SJSA1 (cell line): ENCODE measurements around the gene OGG1. TPM values are rescaled to one million over a fixed set of nuclear protein-coding genes. Genes with fewer than 3 reads are reported as not detected.

Source experiments
- DNase-seq, 2 experiments: peaks; one replicate each; pipeline ENCODE4 v3.0.0-alpha.2; 2015 to 2020; ENCODE audit warnings: low spot score in 2 of 2, low read depth in 1 of 2
- H3K27ac ChIP-seq: fragments of 250-450 bp; sonication (Bioruptor Pico); 2 replicates; pipeline ENCODE4 v1.5.1; 2020; ENCODE audit warnings: mild to moderate bottlenecking, moderate library complexity
- H3K27me3 ChIP-seq: fragments of 250-450 bp; sonication (Bioruptor Pico); replicated peaks from 2 replicates; pipeline ENCODE4 v1.5.1; 2020; ENCODE audit warnings: mild to moderate bottlenecking, moderate library complexity
- H3K36me3 ChIP-seq: fragments of 250-450 bp; sonication (Bioruptor Pico); 2 replicates; pipeline ENCODE4 v1.5.1; 2020; ENCODE audit warnings: mild to moderate bottlenecking
- H3K4me1 ChIP-seq: fragments of 250-450 bp; sonication (Bioruptor Pico); replicated peaks from 2 replicates; pipeline ENCODE4 v1.6.1; 2021; ENCODE audit warnings: mild to moderate bottlenecking
- H3K4me3 ChIP-seq: fragments of 250-450 bp; sonication (Bioruptor Pico); 2 replicates; pipeline ENCODE4 v1.5.1; 2020; ENCODE audit warnings: mild to moderate bottlenecking
- H3K9me3 ChIP-seq: fragments of 250-450 bp; sonication (Bioruptor Pico); replicated peaks from 2 replicates; pipeline ENCODE4 v1.5.1; 2020; ENCODE audit warnings: mild to moderate bottlenecking
- total RNA-seq: library from RNA; depleted of rRNA; stranded (reverse); fragments of >200 nt; shearing (Covaris generic); gene quantifications from 2 replicates; pipeline ENCODE4 v1.2.3, GENCODE V29; 2014

OGG1 gene
- total RNA-seq, 1 experiment from 2014 or later, result 18.8 TPM

DNA sequence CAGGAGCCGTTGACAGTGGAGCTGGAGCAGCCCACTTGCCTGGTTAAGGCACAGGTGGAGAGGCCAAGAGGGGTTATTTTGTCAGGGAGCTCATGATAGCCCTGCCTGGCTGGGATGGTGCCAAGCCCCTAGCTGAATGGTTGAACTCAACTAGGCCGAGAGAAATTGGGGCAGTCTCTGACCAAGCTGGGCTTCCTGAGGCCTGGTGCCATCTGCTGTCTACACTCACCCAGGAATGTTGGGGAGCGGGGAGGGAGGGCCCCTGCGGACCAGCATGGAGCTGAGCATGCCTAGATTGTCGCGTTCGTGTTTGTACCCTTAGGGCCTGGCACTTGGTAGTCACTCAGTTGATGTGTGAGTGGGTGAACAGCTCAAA is 17.0 kb upstream of the OGG1 start:
- H3K27me3 ChIP-seq, result no peaks in the 10 kb centered on the region
- peak overlapping the region; percentile 95 for H3K4me3 ChIP-seq
- H3K27ac ChIP-seq, result no peak overlapping the region
- peaks cover 56% of the 10 kb centered on the region for H3K36me3 ChIP-seq
- H3K4me1 ChIP-seq, result peaks cover 14% of the 10 kb centered on the region
- DNase-seq, result no peak
- 0 out of 2 replicates have a peak, but pooled peaks cover 3% of the 10 kb centered on the region for H3K9me3 ChIP-seq

DNA sequence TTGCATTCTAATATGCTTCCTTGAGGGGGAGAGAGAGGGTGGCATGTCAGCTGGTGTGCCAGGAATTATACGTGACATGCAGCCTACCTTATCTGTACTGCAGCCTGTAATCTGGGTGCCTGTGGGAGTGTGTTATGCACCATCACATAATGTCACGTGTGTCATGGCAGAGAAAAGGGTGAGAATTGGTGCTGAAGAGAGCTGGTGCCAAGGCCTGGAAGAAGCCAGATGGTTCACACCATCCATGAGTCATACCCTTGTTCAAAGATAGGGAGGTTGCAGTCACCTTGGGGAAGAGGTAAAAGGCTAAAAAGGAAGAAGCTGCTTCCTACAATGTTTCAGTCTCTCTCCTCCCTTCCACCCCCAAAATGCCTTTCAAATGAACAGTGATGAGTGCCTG is 12.9 kb upstream of the OGG1 start:
- DNase-seq, result no peak
- Histone ChIP-seq H3K4me3 (no peak overlapping the region), H3K27me3 (no peaks in the 10 kb centered on the region), H3K27ac (no peak overlapping the region), H3K9me3 (no peaks in the 10 kb centered on the region), H3K36me3 (peaks cover 93% of the 10 kb centered on the region), H3K4me1 (peaks cover 7% of the 10 kb centered on the region)

DNA sequence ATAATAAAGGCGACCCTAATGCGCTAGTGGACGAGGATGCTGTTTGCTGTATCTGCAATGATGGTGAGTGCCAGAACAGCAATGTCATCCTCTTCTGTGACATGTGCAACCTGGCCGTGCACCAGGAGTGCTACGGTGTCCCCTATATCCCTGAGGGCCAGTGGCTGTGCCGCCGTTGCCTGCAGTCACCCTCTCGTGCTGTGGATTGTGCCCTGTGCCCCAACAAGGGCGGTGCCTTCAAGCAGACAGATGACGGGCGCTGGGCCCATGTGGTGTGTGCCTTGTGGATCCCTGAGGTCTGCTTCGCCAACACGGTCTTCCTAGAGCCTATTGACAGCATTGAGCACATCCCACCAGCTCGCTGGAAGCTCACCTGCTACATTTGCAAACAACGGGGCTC is 10.6 kb upstream of the OGG1 start:
- H3K9me3 ChIP-seq, result no peaks in the 10 kb centered on the region
- no peak overlapping the region for H3K4me3 ChIP-seq
- DNase-seq, result no peak
- H3K4me1 ChIP-seq, result no peaks in the 10 kb centered on the region
- no peak overlapping the region for H3K27ac ChIP-seq
- no peaks in the 10 kb centered on the region for H3K27me3 ChIP-seq
- H3K36me3 ChIP-seq, result peaks cover 97% of the 10 kb centered on the region

DNA sequence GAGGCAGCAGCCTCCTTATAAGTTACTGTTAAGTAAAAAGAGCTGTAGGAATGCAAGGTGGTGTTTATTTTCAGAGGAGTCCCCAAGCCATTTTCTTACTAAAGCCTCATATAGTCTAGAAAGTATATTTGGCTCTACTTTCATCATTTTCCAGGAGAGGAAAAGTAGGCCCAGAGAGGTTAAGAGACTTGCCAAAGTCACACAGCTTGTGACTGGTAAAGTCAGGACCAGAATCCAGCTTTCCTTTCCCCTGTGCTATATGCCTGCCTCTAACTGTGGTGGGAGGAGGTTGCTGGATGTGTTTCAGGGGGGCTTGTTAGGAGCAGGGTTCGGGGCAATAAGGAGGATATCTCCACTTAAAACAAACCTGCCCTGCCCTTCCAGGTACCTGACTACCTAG is 7.2 kb upstream of the OGG1 start:
- Histone ChIP-seq H3K27ac (no peak overlapping the region), H3K4me3 (no peak overlapping the region), H3K4me1 (no peaks in the 10 kb centered on the region; the same call in 1 of the 2 replicates), H3K27me3 (no peaks in the 10 kb centered on the region), H3K36me3 (peaks cover 100% of the 10 kb centered on the region), H3K9me3 (no peaks in the 10 kb centered on the region)
- DNase-seq, result no peak

DNA sequence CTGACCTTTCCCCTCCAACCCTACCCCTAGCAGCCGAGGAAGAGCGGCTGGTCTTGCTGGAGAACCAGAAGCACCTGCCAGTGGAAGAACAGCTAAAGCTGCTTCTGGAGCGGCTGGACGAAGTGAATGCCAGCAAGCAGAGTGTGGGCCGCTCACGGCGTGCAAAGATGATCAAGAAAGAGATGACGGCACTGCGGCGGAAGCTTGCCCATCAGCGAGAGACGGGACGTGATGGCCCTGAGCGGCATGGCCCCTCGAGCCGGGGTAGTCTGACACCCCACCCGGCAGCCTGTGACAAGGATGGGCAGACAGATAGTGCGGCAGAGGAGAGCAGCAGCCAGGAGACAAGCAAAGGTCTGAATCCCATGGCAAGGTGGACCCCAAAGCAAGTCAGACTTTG is 6.2 kb upstream of the OGG1 start:
- Histone ChIP-seq H3K36me3 (peaks cover 99% of the 10 kb centered on the region), H3K27me3 (no peaks in the 10 kb centered on the region), H3K4me3 (no peak overlapping the region), H3K27ac (no peak overlapping the region), H3K9me3 (no peaks in the 10 kb centered on the region), H3K4me1 (no peaks in the 10 kb centered on the region; the same call in none of the 2 replicates)
- DNase-seq, result no peak

DNA sequence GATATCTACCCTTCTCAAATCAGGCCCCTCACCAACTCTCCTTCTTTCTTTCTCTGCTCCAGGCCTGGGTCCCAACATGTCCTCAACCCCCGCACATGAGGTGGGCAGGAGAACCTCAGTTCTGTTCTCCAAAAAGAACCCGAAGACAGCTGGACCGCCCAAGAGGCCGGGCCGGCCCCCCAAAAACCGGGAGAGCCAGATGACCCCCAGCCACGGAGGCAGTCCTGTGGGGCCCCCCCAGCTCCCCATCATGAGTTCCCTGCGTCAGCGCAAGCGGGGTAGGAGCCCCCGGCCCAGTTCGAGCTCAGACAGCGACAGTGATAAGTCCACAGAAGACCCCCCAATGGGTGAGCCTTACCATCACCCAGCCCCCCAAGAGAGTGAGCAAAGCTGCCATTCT is 5.6 kb upstream of the OGG1 start:
- no peak for DNase-seq
- H3K4me3 ChIP-seq, result no peak overlapping the region
- H3K9me3 ChIP-seq, result no peaks in the 10 kb centered on the region
- H3K36me3 ChIP-seq, result peaks cover 99% of the 10 kb centered on the region
- no peak overlapping the region for H3K27ac ChIP-seq
- H3K4me1 ChIP-seq, result peaks cover 6% of the 10 kb centered on the region
- H3K27me3 ChIP-seq, result no peaks in the 10 kb centered on the region

DNA sequence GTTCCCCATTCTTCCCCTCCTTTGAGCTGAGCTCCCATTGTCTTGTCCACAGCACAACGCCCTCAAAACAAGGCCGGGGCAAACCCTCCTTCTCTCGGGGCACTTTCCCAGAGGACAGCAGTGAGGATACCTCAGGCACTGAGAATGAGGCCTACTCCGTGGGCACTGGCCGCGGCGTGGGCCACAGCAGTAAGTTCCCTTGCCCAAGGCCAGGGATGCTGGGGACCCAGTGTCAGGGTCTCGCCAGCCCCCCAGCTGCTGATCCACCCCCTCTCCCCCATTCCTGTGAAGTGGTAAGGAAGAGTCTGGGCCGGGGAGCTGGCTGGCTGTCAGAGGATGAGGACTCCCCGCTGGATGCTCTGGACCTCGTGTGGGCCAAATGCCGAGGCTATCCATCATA is 4.2 kb upstream of the OGG1 start:
- no peak overlapping the region for H3K27ac ChIP-seq
- no peak overlapping the region for H3K4me3 ChIP-seq
- DNase-seq, result no peak
- no peaks in the 10 kb centered on the region for H3K27me3 ChIP-seq
- peaks cover 12% of the 10 kb centered on the region for H3K4me1 ChIP-seq
- H3K36me3 ChIP-seq, result peaks cover 88% of the 10 kb centered on the region
- H3K9me3 ChIP-seq, result no peaks in the 10 kb centered on the region

DNA sequence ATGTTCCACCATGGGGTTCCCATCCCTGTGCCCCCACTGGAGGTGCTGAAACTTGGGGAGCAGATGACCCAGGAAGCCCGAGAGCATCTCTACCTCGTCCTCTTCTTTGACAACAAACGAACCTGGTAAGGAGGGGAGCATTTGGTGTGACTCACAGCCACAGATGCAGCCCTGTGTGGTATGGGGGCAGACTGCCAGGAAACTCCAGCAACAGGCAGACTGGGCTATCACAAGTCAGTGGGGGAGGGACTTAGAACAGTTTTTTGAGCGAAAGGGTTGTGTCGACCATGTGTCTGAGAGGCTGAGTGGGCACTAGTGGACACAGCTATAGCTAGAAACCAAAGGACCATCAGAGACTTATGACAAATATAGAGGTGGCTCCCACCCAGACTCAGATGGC is 3.4 kb upstream of the OGG1 start:
- Histone ChIP-seq H3K27me3 (no peaks in the 10 kb centered on the region), H3K27ac (no peak overlapping the region)
- DNase-seq, result no peak

DNA sequence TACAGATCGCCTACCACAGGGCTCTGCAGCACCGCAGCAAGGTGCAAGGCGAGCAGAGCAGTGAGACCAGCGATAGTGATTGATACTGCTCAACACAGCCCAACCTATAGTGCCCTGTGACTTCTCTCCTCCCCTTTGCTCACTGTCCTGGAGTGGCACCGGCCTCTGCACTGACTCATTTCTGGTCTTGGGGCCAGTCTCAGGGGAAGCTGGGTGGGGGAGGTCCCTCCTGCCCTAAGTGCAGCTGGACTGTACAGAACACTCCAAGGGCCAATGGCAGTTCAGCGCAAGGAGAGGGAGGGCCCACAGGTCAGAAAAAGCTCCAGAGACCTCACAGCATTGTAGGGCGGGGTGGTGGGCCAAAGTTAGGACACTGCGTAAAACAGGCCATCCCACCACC is 2.5 kb upstream of the OGG1 start:
- Histone ChIP-seq H3K27me3 (no peaks in the 10 kb centered on the region), H3K9me3 (no peaks in the 10 kb centered on the region), H3K36me3 (peaks cover 84% of the 10 kb centered on the region), H3K4me1 (peaks cover 17% of the 10 kb centered on the region), H3K27ac (no peak overlapping the region), H3K4me3 (no peak overlapping the region)
- DNase-seq, result no peak

More for the DNA sequence above, 3.4 kb upstream of the OGG1 start:
- H3K4me1 ChIP-seq, result peaks cover 17% of the 10 kb centered on the region
- H3K9me3 ChIP-seq, result no peaks in the 10 kb centered on the region
- no peak overlapping the region for H3K4me3 ChIP-seq
- H3K36me3 ChIP-seq, result peaks cover 86% of the 10 kb centered on the region

DNA sequence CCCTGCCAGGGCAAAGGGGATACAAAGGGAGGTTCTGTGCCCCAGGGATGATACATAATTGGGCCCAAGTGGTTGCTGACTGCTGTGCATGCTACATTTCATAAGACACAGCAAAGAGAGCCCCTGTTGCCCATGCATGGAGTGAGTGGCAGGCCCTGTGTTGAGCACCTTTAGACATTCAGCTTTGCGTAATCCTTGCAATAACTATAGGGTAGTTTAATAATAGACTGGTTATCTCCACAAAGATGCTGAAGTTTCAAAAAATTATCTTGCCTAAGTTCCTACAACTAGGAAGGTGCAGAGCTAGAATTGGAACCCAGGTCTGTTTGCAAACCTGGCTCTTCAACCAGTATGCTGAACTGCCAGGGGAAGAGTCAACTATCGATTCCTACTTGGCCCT is 1.7 kb upstream of the OGG1 start:
- Histone ChIP-seq H3K36me3 (peaks cover 82% of the 10 kb centered on the region), H3K27ac (no peak overlapping the region), H3K27me3 (no peaks in the 10 kb centered on the region), H3K4me3 (no peak overlapping the region), H3K9me3 (no peaks in the 10 kb centered on the region), H3K4me1 (peaks cover 17% of the 10 kb centered on the region)
- no peak for DNase-seq

DNA sequence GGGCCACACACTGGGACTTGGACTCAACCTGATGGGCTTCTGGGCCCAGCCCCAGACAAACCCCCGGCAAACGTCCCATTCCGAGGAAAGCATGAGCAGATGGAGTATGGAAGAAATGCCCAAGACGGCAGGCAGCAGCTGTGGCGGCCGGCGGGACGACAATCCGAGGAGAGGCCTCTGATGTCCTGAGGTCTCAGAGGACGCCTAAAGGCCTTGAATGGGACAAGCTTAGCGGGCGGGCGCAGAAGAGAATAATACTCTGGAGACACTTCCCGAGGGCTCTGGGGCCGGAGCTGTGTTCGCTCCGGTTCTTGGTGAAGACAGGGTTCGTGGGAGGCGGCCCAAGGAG is 482 bp upstream of the OGG1 start:
- peak overlapping the region; percentile 46 for H3K4me3 ChIP-seq
- peaks cover 17% of the 10 kb centered on the region for H3K4me1 ChIP-seq
- no peaks in the 10 kb centered on the region for H3K9me3 ChIP-seq
- peak in 1 of 2 experiments; percentile 54 for DNase-seq
- peaks cover 69% of the 10 kb centered on the region for H3K36me3 ChIP-seq
- H3K27ac ChIP-seq, result peak overlapping the region; percentile 32
- no peaks in the 10 kb centered on the region for H3K27me3 ChIP-seq

DNA sequence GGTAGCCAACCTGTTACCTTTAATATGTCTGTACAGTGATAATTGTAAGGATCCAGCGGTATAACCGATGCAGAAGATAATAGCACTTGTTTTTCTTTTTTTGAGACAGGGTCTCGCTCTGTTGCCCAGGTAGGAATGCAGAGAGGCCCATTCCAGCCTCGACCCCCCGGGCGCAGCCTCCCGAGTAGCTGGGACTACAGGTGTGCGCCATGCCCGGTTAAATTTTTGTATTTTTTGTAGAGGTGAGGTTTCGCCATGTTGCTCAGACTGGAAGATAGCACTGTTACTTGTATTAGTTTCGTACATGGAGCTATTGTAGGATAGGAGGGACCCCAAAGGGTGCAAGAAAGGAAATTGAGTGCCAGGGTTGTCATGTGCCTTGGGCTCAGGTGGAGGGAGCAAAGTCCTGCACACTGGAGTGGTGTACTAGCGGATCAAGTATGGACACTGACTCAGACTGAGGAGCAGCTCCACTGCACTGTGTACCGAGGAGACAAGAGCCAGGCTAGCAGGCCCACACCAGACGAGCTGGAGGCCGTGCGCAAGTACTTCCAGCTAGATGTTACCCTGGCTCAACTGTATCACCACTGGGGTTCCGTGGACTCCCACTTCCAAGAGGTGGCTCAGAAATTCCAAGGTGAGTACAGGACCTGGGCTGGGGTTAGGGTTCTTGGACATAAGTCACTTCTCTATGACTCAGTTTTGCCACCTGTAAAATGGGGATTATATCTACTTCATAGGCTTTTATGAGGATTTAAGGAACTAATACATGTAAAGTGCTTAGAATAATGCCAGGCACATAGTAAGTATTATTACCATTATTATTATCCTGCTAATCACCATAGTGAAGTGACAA is 1.0 kb downstream of the OGG1 start:
- Histone ChIP-seq H3K9me3 (no peaks in the 10 kb centered on the region), H3K4me1 (peaks cover 17% of the 10 kb centered on the region), H3K27me3 (no peaks in the 10 kb centered on the region), H3K4me3 (peak overlapping the region; percentile 46), H3K27ac (no peak overlapping the region; the same call in 1 of the 2 replicates), H3K36me3 (peaks cover 55% of the 10 kb centered on the region)
- peak in 1 of 2 experiments; percentile 10 for DNase-seq

DNA sequence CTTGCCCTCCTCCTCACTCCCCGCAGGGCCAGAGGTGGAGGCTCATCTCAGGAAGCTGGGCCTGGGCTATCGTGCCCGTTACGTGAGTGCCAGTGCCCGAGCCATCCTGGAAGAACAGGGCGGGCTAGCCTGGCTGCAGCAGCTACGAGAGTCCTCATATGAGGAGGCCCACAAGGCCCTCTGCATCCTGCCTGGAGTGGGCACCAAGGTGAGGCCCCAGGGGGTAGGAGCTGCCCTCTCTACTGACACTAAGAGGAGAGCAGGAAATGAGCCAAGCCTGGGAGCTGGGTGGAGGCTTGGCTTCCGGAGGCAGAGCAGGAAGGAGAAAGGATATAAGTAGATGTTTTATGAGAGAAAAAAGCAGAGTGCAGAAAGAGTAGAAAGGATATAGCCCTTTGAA is 4.9 kb downstream of the OGG1 start:
- H3K36me3 ChIP-seq, result peaks cover 45% of the 10 kb centered on the region
- no peak overlapping the region for H3K27ac ChIP-seq
- H3K27me3 ChIP-seq, result no peaks in the 10 kb centered on the region
- no peak overlapping the region for H3K4me3 ChIP-seq
- DNase-seq, result no peak
- H3K9me3 ChIP-seq, result no peaks in the 10 kb centered on the region
- peaks cover 8% of the 10 kb centered on the region for H3K4me1 ChIP-seq

DNA sequence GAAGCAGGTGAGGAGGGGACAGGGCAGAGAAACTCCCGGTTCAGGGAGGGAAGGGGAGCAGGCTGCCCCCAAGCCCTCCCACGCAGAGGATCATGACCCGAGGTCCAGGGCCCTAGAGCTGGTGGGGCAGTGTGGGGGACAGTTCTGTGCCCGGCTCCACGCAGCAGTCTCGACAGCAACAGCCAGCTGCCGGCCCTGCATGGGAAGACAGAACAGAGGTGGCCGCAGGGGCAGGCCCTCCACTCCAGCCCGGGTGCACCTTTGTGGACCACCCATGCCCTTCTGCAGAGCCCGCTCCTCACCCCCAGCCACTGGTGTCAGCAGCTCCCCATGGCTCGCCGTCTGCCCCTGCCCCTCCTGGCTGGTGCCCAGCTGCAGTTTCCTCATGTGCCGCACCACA is 7.7 kb downstream of the OGG1 start:
- Histone ChIP-seq H3K4me1 (no peaks in the 10 kb centered on the region), H3K27me3 (no peaks in the 10 kb centered on the region), H3K9me3 (no peaks in the 10 kb centered on the region), H3K27ac (no peak overlapping the region), H3K4me3 (no peak overlapping the region), H3K36me3 (peaks cover 32% of the 10 kb centered on the region)
- DNase-seq, result no peak
